Right forelimb (tissue), 1 donor: ENCODE data around the gene STAT3.
"Not testable (repeated sequence)": the region's sequence is repeated elsewhere in the genome, so short reads cannot be mapped to it uniquely, and the experiment has no call there.

ENCODE experiments used
- DNase-seq: peaks from one replicate; pipeline ENCODE4 v3.0.0-alpha.2; 2018

The STAT3 gene

DNA sequence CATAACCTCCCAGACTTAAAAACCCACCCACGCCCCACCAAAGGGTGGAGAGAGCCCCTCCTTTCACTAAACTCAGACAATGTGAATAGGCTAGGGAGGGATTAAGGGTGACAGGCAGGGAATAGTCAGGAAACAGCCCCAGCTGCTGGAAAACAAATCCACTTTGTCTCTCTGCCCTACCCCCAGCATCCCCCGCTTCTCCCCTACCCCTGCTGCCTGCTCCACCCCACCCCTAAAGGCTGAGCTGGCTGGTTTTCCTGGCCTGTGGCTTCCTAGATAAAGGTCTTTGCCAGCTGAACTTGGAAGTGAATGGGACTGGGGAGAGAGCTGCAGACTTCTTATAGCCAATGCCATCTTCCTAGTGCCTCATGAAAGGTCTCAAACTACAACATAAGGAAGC lies 19.8 kb upstream of the STAT3 start:
- peak; percentile 55 for DNase-seq

DNA sequence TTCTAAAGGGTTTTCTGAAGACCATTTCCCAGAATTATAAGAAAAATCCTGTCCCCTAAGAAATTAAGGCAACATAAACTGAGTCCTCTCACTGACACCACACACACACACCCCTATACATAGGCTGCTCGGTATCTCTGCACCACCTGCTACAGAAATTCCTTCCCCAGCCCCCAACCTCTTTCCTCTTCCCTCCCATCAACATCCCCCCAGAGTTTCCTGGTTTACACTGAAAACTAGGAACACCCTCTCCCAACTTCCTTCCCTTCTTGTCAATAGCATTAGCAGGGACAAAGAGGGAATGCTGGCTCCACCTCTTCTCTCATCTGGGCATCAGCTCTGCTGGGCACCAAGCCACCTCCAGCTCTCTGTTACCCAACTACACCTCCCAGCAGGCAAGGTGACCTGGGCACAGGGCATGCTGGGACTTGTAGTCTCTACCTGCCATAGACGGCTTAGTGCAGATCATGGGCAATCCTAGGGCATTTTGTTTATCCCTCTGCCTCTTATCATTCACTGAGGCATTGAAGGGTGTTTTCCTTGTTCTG lies 19.1 kb upstream of the STAT3 start:
- peak; percentile 74 for DNase-seq

DNA sequence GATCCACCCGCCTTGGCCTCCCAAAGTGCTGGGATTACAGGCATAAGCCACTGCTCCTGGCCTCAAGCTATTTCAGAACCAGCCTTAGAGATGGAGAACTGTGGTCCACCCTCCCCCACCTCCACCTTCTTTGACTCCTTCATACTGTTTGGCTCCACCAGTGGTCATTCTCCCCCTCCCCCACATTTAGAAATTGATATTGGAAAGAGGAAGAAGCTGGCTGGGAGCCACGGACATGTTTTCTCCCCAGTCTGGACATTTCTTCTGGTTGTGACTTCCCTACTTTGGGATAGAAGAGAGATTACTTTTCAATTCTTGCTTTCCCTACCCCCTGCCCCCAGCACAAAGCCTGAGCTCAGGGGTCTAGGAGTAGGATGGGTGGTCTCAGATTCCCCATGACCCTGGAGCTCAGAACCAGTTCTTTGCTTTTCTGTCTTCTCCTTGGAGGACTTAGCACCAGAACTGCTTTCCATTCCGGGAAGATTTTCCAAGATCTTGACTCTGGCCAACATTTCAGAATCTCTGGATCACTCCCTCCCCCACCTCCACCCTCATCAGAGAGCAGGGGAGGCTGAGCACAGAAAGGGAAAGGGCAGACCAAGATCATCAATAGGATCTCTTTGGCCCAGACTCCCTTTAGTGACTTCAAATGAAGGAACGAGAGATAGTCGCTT lies 18.5 kb upstream of the STAT3 start:
- DNase-seq = no peak

DNA sequence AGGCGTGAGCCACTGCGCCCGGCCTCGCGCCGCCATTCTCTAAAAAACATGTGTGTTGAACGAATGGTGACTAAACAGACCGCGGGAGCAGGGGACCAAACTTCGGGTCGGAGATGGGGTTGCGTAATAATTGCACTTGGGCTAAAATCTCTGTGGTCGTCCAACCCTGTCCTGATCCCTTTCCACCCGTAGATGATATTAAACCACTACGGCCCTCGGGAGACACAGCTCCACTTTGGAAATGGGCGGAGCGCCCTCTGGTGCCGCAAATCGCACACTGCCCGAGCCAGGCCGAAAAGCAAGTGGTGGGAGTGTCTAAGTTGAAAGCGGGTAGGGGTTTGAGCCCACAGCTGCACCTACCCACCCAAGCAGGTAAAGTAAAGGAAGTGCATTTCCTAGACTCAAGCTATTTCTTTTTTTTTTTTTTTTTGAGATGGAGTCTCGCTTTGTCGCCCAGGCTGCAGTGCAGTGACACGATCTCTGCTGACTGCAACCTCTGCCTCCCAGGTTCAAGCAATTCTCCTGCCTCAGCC lies 17.8 kb upstream of the STAT3 start:
- peak; percentile 82 for DNase-seq

DNA sequence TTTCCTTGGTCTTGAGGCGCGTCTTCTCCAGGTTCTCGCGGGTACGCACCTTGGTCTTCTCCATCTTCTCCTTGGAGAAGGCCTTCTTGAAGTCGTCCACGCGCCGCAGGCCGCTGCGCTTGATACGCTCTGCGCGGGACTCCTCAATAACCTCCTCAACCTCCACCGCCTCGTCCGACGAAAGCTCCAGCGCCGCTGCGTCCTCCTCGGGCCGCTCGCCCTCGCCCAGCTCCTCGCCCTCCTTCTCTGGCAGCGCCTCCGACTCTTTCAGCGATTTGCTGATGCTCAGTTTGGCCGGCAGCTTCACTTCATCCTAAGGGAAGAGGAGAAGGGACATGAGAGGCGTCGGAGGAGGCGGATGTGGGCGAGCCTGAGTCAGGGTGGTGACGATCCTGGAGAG lies 16.8 kb upstream of the STAT3 start:
- DNase-seq = no peak

DNA sequence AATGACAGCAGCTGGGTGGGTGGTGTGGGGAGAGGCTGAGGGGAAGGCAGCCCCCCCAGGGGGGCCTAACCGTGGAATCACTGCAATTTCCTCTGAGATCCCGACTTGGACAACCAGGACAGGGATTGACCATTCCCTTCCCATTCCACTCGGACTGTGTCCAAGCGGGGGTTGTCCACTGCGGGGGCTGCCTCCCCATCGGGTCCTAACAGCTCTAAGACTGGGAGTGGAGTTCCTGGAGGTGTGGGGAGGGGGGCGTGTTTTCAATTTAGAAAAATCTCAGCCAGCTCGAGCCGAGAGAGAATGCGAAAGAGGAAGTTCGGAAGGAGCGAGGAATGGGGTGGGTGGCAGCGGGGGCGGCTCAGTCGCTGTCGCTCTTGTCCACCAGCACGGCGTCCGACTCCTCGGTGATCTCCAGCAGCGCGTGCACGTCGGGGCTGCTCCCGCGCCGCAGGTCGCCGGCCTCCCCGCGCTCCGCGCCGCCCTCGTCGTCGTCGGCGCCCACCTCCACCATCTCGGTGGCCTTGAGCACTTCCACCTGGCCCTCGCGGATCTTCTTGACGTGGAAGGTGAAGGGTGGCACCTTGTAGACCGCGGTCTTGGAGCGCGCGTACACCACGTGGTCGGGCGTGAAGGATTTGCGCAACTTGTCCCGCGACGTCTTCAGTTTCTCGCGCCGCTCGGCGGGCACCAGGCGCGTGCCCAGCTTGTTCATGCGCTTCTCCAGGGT lies 16.2 kb upstream of the STAT3 start:
- no peak for DNase-seq

DNA sequence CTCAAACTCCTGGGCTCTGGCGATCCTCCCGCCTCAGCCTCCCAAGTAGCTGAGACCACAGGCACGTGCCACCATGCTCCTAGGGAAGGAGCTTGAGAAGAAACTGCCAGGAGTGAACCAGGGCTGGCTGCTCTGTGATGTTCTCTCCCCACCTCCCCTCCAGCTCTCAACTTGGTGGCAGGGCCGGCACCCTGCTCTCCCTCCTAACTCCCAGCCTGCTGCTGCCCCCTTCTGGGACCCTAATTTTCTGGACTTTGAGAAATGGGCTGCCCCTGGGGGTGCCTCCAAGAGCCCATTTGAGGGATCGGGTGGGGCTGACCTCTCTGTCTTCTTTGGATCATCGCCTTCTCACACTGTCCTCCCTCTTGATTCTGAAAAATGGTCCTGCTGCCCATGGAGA lies 14.9 kb upstream of the STAT3 start:
- no peak for DNase-seq

DNA sequence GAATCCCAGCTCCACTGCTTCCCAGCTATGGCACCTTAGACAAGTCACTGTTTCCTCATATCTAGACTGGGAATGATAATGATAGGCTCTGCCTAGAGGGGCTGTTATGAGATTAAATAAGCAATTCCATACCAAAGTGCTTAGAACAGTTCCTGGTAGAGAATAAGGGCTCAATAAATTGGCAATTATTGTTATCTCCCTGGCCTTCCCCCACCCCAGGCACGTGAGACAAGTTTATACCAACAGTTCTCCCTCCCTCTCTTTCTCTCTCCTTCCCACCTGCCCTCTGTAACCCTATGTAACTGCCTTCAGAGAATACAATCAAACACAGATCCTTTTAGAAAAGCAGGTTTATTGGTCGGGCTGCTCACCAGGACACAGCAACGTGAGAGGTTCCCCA lies 13.9 kb upstream of the STAT3 start:
- DNase-seq = no peak

DNA sequence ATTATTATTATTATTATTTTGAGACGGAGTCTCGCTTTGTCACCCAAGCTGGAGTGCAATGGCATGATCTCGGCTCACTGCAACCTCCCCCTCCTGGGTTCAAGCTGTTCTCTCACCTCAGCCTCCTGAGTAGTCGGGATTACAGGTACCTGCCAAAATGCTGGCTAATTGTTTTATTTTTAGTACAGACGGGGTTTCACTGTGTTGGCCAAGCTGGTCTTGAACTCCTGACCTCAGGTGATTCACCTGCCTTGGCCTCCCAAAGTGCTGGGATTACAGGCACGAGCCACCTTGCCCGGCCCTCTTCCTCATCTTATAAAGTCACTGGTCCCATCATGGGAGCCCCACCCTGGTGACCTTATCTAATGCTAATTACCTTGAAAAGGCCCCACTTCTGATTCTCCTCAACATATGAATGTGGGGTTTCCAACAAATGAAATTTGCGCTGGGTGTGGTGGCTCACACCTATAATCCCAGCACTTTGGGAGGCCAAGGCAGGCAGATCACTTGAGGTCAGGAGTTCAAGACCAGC lies 12.7 kb upstream of the STAT3 start:
- DNase-seq = not testable (repeated sequence)

DNA sequence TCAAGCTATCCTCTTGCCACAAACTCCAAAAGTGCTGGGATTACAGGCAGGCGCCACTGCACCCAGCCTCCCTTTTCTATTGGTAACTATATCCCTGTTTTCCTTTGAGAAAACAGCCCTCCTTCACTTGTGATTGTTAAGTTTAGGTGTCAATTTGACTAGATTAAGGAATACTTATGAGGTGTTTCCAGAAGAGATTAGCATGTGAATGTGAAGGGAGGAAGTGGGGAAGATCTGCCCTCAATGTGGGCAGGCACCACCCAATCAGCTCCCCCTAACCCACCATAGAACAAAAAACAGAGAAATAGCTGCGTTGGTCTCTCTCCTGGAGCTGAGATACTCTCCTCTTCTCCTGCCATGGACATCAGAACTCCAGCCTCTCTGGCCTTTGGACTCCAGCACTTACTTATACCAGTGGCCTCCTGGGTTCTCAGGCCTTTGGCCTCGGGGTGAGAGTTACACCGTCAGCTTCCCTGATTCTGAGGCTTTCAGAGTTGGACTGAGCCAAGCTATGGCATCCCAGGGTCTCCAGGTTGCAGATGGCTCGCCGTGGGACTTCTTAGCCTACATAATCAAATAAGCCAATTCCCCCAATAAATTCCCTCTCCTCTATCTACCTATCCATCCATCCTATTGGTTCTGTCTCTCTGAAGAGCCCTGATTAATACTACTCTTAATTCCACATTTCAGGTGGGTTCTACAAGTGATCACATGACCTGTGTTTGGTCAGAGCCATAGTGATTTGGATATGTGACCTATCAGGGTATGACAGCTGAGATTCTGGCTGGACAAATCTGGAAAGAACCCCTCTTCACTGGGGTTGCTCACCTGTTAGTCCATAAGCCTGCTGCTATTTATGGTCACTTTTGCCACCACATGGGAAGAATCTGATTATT lies 12.0 kb upstream of the STAT3 start:
- DNase-seq = no peak

DNA sequence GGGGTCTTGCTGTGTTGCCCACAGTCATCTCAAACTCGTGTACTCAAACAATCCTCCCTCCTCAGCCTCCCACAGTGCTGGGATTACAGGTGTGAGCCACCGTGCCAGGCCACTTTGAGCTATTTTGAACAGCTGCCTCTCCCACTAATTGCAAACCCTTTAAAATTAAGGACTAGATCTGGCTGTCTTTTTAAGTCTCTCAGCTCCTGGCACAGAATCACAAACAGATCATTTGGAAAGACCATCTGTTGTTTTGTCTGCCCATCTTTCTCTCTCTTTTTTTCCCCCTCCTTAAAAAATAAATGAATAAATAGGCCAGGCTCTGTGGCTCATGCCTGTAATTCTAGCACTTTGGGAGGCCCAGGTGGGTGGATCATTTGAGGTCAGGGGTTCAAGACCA lies 10.9 kb upstream of the STAT3 start:
- DNase-seq = no peak

DNA sequence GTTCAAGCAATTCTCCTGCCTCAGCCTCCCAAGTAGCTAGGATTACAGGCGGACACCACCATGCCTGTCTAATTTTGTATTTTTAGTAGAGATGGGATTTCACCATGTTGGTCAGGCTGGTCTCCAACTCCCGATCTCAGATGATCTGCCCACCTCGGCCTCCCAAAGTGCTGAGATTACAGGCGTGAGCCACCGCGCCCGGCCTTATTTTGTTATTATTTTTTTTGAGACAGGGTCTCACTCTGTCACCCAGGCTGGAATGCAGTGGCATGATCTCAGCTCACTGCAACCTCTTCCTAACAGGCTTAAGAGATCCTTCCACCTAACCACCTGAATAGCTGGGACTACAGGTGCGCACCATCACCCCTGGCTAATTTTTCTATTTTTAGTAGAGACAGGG lies 7.4 kb upstream of the STAT3 start:
- DNase-seq = not testable (repeated sequence)

DNA sequence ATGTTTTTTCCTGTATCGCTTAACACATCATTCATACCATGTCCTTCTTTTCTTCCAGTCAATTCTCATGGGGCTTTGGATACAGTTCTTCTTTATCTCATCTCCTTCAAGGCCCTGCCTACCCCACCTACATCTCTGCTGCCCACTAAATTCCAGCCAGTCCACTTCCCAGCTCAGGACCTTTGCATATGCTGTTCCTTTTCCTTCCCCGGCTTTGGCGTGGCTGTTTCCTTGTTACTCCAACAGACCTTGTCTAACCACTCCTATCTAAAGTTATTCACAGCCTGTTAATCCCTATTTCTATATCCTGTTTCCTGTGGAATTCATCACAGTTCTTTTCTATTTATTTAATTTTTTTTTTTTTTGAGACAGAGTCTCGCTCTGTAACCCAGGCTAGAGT lies 6.6 kb upstream of the STAT3 start:
- no peak for DNase-seq

DNA sequence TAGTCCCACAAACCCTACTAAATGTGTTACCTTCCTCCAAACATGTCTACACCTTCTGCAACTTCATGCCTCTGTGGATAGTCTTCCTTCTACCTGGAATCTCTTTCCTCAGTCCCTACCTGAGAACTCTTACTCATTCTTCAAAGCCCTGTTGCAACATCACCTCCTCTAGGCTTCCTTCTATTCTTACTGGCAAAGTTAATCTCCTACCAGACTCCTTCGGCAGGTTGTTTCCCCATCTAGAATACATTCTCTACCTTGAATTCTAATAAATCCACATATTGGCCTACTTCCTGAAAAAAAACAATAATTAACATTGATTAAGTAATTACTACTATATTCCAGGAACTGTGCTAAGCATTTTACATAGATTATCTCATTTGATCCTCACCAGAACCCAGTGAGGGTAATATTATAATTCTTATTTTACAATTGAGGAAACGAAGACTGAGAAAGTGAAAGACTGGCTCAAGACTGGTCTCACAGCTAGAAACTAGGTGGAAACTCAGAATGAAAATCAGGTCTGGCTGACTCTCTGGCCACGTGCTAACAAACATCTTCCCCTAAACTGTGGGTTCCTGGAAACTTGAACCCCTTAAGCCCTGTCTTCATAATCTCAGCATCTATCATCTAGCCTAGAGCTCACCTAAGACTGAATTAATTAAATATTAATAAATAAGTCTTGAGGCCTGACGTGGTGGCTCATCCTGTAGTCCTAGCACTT lies 4.6 kb upstream of the STAT3 start:
- DNase-seq = no peak

DNA sequence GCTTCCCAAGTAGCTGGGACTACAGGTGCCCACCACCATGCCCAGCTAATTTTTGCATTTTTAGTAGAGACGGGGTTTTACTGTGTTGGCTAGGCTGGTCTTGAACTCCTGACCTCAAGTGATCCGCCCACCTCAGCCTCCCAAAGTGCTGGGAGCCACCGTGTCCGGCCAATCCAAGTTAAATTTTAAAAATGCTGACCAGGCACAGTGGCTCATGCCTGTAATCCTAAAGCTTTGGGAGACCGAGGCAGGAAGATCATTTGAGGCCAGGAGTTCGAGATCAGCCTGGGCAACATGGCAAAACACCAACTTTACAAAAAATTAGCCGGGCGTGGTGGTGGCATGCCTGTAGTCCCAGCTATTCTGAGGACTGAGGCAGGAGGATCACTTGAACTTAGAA lies 3.2 kb upstream of the STAT3 start:
- not testable (repeated sequence) for DNase-seq

DNA sequence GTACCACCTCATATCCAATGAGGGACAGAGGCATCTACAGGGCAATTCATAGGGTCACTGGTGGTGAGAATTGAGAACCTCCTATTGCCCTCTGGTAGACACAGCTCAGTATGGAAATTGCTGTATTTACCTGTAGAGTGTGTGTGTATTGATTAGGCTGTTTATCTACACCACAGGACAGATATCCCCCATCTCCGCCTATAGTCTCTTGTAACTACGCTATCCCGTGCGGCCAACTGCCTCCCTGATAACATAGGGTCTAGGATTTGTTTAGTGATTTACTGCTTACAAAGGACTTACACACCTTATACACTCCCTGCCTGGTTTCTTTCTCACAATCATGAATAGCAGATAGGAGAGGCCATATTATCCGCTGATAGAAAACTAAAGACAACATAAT lies 1.7 kb upstream of the STAT3 start:
- DNase-seq = no peak

DNA sequence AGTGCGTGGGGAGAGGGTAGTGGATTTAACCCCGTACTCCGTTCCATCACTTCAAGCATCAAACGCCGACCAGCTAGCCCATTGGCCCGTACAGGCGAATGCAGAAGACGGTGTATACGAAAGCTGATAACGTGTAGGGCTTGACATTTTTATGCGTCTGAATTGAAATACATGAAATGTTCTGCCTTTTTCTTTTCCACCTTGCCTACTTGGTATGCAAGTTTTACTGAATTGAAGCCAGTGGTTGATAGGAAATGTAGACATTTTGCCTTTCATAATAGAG lies 834 bp upstream of the STAT3 start:
- no peak for DNase-seq

DNA sequence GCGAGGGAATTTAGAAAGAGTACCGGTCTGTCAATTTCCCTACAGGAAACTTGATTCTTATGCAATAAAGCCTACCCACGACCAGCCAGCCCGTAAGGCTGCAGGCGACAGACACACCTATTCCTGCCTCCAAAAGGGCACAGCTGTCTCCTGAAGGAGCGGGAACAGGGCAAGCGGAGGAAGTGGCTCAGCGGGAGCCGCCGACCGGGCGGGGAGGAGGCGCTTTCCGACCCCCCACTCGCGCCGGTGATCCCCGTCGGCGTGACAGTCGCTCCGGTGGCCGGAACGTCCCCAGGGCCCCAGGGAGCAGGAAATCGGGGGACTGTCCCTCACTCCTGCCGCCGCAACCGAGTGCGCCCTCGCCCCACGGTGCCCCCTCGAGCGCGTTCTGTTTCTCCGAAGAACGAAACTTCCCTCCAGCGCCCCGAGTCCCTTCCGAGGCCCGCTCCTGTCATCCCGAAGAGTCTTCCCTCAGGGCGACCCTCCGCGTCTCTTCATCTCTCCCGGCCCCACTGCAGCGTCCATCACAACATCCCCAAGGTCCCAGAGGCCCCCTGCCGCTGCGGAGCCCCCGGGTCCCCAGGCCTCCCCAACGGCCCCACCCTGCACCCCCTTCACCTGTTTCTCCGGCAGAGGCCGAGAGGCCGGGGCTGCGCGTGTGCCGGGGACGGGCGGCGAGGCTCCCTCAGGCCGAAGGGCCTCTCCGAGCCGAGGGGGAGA lies 421 bp downstream of the STAT3 start:
- peak; percentile 59 for DNase-seq

DNA sequence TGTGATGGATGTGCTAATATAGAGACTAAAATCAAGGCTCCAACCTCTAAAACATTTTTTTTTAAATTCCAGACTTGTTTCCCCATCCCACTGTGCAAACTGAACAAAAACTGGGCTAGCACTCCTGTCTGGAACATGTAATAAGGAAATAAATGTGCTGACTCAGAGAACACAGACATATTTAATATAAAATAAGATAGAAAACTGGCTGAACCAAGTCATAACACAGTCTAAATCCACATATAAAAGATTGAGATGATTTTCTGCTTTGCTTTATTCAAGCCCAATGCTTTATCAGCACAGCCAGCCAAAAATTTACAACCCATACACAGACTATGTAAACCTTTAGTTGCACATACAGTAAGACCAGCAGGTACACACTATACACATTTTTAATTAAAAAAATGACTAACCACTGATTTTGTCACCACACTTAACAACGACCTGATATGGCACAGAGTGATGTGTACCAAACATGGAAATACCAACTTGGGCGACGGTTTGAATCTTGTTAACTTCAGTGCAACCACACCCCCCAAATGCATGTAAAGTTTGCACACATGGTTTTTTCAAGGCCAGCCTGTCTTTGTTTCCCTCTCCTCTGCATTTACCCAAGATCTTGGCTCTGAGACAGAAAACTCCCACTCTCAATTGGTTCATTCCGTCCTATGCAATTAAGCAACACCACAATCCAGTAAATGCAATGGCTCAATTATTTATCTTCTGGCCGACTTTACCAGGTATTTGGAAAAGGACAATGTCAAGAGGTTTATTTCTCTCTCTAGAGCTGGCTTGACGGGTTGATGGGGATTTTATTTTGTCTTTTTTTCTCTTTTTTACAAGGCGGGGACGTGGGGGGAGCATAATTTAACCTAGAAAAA lies 1.2 kb downstream of the STAT3 start:
- no peak for DNase-seq

DNA sequence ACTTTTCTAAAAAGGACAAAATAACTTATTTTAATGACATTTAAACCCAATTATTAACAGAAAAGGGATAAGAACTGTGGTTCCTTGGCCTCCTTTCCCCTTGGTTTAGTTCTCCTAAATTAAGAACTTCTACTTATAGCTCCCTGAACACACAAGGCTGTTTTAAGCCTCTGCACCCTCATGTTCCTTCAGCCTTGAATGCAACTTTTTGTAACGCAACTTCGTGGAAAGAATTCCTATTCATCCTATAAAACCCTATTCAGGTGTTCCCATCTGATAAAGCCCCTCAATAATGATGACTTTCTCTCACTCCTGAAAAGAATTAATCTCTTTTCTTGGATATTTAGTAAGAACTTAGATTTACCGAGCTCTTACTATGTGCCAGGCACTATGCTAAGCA lies 6.3 kb downstream of the STAT3 start:
- no peak for DNase-seq

DNA sequence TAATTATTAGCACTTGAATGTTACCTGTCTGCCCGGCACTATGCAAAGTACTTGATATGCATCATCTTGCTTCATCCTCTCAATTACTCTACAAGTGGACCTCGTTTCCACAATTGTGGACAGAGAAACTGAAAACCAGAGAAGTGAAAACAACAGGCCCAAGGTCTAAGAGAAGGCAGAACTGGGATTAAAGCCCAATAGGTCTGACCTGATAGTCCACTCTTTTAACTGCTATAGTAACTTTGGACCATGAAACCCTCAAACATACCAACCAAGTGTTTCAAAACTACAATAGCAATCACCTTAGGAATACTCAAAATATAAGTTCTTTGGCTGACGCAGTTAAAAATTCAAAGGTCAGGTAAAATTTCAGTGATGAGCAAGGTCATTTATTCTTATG lies 7.3 kb downstream of the STAT3 start:
- no peak for DNase-seq
